Smooth muscle cell (in vitro differentiated cells): ENCODE results near the gene CRISP1. TPM values are rescaled to one million over a fixed set of nuclear protein-coding genes. Genes with fewer than 3 reads are reported as not detected.

Experiments used
- DNase-seq: peaks from one replicate; lab custom pipeline; 2025; ENCODE audit not compliant: unreplicated experiment; lab: John Stamatoyannopoulos, UW
- H2AFZ ChIP-seq: fragments of 200-600 bp; sonication (generic); 2 replicates; pipeline ENCODE4 v1.6.0; 2016; ENCODE audit warnings: antibody characterized with exemption, low read depth, mild to moderate bottlenecking
- H3F3A ChIP-seq: fragments of 200-600 bp; sonication (generic); 2 replicates; pipeline ENCODE4 v1.6.0; 2017; ENCODE audit warnings: antibody characterized with exemption, low read depth
- H3K27ac ChIP-seq: fragments of 200-600 bp; sonication (generic); 2 replicates; pipeline ENCODE4 v1.5.1; 2016; ENCODE audit warnings: low read depth, mild to moderate bottlenecking
- H3K27me3 ChIP-seq: fragments of 200-600 bp; sonication (generic); 2 replicates; pipeline ENCODE4 v1.6.1; 2016; ENCODE audit warnings: low read depth, mild to moderate bottlenecking
- H3K36me3 ChIP-seq: fragments of 200-600 bp; sonication (generic); 2 replicates; pipeline ENCODE4 v1.5.1; 2016; ENCODE audit warnings: low read depth
- H3K4me1 ChIP-seq: fragments of 200-600 bp; sonication (generic); 2 replicates; pipeline ENCODE4 v1.5.1; 2016; ENCODE audit warnings: low read depth
- H3K4me2 ChIP-seq: fragments of 200-600 bp; sonication (generic); 2 replicates; pipeline ENCODE4 v1.6.0; 2016; ENCODE audit warnings: mild to moderate bottlenecking
- H3K4me3 ChIP-seq: fragments of 200-600 bp; sonication (generic); 2 replicates; pipeline ENCODE4 v1.5.1; 2016; ENCODE audit warnings: mild to moderate bottlenecking
- H3K79me2 ChIP-seq: fragments of 200-600 bp; sonication (generic); 2 replicates; pipeline ENCODE4 v1.6.0; 2016; ENCODE audit warnings: low read depth, mild to moderate bottlenecking
- H3K9ac ChIP-seq: fragments of 200-600 bp; sonication (generic); 2 replicates; pipeline ENCODE4 v1.6.0; 2016; ENCODE audit warnings: low read depth
- H3K9me3 ChIP-seq: fragments of 200-600 bp; sonication (generic); replicated peaks from 2 replicates; pipeline ENCODE4 v1.5.1; 2016; ENCODE audit warnings: low read depth
- H4K20me1 ChIP-seq: fragments of 200-600 bp; sonication (generic); 2 replicates; pipeline ENCODE4 v1.6.0; 2016; ENCODE audit warnings: low read depth
- WGBS: methylation state at CpG from one replicate; pipeline ENCODE4 v1.1.7; 2016; ENCODE audit warnings: low lambda C conversion rate; 5-methylcytosine and 5-hydroxymethylcytosine counted together
- polyA plus RNA-seq: library from polyadenylated mRNA; unstranded; fragments of >200 nt; fragmentation: Nextera tagmentation; extraction: Ambion mirVana; gene quantifications from 2 replicates; pipeline ENCODE4 v1.2.1, GENCODE V29; 2016
- total RNA-seq: library from RNA; depleted of rRNA; stranded (reverse); fragments of >200 nt; gene quantifications from 2 replicates; pipeline ENCODE4 v1.2.3, GENCODE V29; 2014
- TF ChIP-seq, protein P1 (sequence below): fragments of 200-600 bp; sonication (generic); IDR thresholded peaks from 2 replicates; pipeline ENCODE4 v1.5.1; 2017; ENCODE audit warnings: borderline replicate concordance, mild to moderate bottlenecking, antibody characterized with exemption; ENCODE audit not compliant: insufficient read depth, poor library complexity, severe bottlenecking

The CRISP1 gene
- total RNA-seq, result not detected in 2 replicates
- polyA plus RNA-seq, result not detected in 2 replicates

GRCh38 chr6:49866485-49866943, at the start of gene CRISP1:
CRISP1 (minus strand) TSS chr6:49866535; CDS start chr6:49857400, 9,135 bp downstream.
- no peak within 1 kb of the TSS for H2AFZ ChIP-seq
- WGBS, result 95% methylated on average over 1 of the region's 1 CpG

GRCh38 chr6:49915035-49915434, 48.7 kb upstream of the CRISP1 start:
- TF ChIP-seq, protein P1, sequence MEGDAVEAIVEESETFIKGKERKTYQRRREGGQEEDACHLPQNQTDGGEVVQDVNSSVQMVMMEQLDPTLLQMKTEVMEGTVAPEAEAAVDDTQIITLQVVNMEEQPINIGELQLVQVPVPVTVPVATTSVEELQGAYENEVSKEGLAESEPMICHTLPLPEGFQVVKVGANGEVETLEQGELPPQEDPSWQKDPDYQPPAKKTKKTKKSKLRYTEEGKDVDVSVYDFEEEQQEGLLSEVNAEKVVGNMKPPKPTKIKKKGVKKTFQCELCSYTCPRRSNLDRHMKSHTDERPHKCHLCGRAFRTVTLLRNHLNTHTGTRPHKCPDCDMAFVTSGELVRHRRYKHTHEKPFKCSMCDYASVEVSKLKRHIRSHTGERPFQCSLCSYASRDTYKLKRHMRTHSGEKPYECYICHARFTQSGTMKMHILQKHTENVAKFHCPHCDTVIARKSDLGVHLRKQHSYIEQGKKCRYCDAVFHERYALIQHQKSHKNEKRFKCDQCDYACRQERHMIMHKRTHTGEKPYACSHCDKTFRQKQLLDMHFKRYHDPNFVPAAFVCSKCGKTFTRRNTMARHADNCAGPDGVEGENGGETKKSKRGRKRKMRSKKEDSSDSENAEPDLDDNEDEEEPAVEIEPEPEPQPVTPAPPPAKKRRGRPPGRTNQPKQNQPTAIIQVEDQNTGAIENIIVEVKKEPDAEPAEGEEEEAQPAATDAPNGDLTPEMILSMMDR, result no peak
- Histone ChIP-seq H3K9ac (no peak overlapping the region), H3K36me3 (no peaks in the 10 kb centered on the region), H3K79me2 (no peaks in the 10 kb centered on the region), H4K20me1 (no peaks in the 10 kb centered on the region), H3F3A (no peaks in the 10 kb centered on the region), H2AFZ (peak overlapping the region; percentile 64), H3K4me1 (peaks cover 6% of the 10 kb centered on the region), H3K9me3 (no peaks in the 10 kb centered on the region), H3K27ac (no peak overlapping the region), H3K27me3 (no peaks in the 10 kb centered on the region), H3K4me3 (no peak overlapping the region), H3K4me2 (no peak overlapping the region)
- no peak for DNase-seq
- 9% methylated on average over 3 of the region's 3 CpGs for WGBS

More at GRCh38 chr6:49866485-49866943, at the start of gene CRISP1:
- no peak for DNase-seq
- TF ChIP-seq, protein P1, result no peak
- H4K20me1 ChIP-seq, result no peaks in the 10 kb centered on the region
- no peaks in the 10 kb centered on the region for H3K79me2 ChIP-seq
- no peaks in the 10 kb centered on the region for H3K9me3 ChIP-seq
- no peak within 1 kb of the TSS for H3K9ac ChIP-seq
- no peaks in the 10 kb centered on the region for H3K27me3 ChIP-seq
- no peaks in the 10 kb centered on the region for H3K4me1 ChIP-seq
- no peak within 1 kb of the TSS for H3K27ac ChIP-seq
- no peak within 1 kb of the TSS for H3K4me2 ChIP-seq
- no peaks in the 10 kb centered on the region for H3F3A ChIP-seq
- no peaks in the 10 kb centered on the region for H3K36me3 ChIP-seq
- H3K4me3 ChIP-seq, result no peak within 1 kb of the TSS

DNA sequence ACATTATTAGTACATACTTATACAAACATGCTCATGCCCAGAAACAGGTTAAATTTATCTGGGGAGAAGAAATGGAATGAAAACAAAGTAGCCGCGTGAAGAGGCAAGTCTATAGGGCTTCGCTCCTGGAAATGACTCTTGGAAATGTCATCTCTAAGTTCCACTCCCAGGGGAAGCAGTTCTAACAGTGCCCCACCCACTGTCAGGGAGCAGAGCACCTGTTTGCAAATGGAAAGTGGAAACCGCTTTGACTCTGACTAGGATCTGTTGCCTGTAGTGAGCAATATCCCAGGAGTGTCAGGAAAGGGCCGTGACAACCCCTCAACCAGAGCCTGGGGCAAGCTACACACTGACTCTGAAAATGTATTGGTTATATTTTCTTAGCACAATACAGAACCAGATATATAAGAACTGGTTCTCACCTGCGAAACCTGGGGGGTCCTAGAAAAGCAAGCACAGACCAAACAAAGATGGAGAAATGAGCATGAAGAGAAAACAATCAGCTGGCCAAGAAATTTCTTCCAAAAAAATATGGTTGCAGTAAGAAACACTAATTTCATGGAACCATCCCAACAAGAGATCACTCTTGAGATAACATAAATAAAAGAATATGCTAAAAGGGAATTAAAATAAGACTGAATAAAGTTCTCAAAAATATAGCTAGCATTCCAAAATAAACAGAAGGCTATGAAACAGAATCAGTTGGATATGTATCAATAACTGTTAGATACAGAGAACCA, 47.5 kb upstream of the CRISP1 start:
- Histone ChIP-seq H3K79me2 (no peaks in the 10 kb centered on the region), H3K9me3 (no peaks in the 10 kb centered on the region), H3K4me3 (no peak overlapping the region), H3K9ac (no peak overlapping the region), H3K27ac (no peak overlapping the region), H3K27me3 (no peaks in the 10 kb centered on the region), H3K4me2 (no peak overlapping the region), H4K20me1 (no peaks in the 10 kb centered on the region), H3F3A (no peaks in the 10 kb centered on the region), H3K36me3 (no peaks in the 10 kb centered on the region), H2AFZ (no peak overlapping the region), H3K4me1 (no peaks in the 10 kb centered on the region)
- TF ChIP-seq, protein P1, result no peak
- 67% methylated on average over 6 of the region's 6 CpGs for WGBS
- no peak for DNase-seq

DNA sequence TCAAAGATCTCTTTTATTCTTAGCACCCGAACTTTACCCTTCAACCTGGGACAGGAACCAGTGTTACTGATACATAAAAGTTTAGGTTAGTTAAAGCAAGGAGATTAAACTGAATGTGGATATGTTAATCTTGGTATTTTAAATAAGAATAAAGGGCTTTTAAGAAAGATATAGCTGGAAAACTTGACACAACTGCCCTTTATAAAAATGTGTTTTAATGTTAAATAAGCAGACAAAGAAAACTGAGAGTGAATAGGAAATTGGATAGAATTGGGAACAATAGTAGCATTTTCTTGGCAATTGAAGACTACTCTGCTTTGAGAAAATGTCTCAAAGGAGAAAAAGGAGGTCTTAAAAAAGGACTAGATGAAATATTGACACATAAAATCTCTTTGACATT, 45.9 kb upstream of the CRISP1 start:
- no peak overlapping the region for H3K9ac ChIP-seq
- H4K20me1 ChIP-seq, result no peaks in the 10 kb centered on the region
- H3K27ac ChIP-seq, result no peak overlapping the region
- no peak overlapping the region for H3K4me2 ChIP-seq
- TF ChIP-seq, protein P1, result no peak
- H3K79me2 ChIP-seq, result no peaks in the 10 kb centered on the region
- no peaks in the 10 kb centered on the region for H3K4me1 ChIP-seq
- no peaks in the 10 kb centered on the region for H3F3A ChIP-seq
- WGBS, result 78% methylated on average over 1 of the region's 1 CpG
- no peaks in the 10 kb centered on the region for H3K9me3 ChIP-seq
- H3K4me3 ChIP-seq, result no peak overlapping the region
- DNase-seq, result no peak
- H2AFZ ChIP-seq, result no peak overlapping the region
- no peaks in the 10 kb centered on the region for H3K27me3 ChIP-seq
- H3K36me3 ChIP-seq, result no peaks in the 10 kb centered on the region
